ENCODE results near the gene NINJ1. TPM values are rescaled to one million over a fixed set of nuclear protein-coding genes. Genes with fewer than 3 reads are reported as not detected.

The NINJ1 gene
- total RNA-seq, 2 donors from 2014 or later, result 71.2 to 194 TPM

DNA sequence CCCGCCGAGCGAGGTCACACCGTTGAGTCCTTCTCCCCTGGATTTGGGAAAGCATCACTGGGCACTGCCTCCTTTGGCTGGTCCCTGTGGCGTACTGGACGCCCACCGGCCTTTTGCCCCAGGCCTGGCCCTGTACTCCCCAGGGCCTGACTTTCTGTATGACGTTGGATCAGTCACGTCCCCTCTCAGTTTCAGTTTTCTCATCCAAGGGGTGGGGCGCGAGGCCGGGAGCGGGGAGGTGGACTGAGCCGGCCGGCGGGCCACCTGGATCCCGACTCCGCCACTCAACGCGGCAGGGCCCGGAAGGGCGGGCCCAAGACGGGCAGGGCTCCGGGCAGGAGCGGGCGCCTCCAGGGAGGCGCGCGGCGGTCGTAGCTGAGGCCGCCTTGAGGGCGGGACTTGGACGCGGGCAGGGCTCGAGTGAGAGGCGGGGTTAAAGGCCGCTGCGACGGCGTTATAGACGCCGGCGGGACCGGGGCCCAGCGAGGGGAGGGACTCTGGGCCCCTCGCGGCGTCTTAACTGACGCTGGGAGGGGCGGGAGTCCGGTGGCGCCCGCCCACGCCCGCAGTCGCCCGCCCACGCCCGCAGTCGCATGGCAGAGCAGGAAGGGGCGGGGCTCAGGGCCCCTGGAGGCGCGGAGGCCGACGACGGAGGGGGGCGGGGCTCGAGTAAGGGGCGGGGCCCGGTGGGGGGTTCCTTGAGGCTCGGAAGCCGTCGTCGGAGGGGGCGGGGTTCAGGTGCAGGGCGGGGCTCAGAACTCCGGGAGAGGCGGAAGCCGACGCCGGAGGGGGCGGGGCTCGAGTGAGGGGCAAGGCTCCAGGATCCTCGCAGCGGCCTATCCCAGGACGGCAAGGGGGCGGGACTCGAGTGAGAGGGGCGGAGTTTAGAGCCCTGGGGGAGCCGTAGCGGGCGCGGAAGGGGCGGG lies 38.6 kb downstream of the NINJ1 start:
- Histone ChIP-seq H3K27ac (peak overlapping the region; percentile 96 to 98), H3K36me3 (no peaks in the 10 kb centered on the region), H3K4me3 (peak overlapping the region; percentile 96), H3K27me3 (replicated peaks; ENCODE audit: insufficient read depth) (no peaks in the 10 kb centered on the region), H3K9me3 (peaks cover 7% of the 10 kb centered on the region), H3K4me1 (ENCODE audit: control insufficient read depth in 1 of 2, low read depth in 2 of 2) (peaks cover 25 to 43% of the 10 kb centered on the region in 2 donors)
- DNase-seq (ENCODE audit: low spot score) (peak; percentile 99), ATAC-seq (ENCODE audit: insufficient number of reproducible peaks, low FRiP score, low read depth) (peak; percentile 72)
- TF ChIP-seq, protein P1, sequence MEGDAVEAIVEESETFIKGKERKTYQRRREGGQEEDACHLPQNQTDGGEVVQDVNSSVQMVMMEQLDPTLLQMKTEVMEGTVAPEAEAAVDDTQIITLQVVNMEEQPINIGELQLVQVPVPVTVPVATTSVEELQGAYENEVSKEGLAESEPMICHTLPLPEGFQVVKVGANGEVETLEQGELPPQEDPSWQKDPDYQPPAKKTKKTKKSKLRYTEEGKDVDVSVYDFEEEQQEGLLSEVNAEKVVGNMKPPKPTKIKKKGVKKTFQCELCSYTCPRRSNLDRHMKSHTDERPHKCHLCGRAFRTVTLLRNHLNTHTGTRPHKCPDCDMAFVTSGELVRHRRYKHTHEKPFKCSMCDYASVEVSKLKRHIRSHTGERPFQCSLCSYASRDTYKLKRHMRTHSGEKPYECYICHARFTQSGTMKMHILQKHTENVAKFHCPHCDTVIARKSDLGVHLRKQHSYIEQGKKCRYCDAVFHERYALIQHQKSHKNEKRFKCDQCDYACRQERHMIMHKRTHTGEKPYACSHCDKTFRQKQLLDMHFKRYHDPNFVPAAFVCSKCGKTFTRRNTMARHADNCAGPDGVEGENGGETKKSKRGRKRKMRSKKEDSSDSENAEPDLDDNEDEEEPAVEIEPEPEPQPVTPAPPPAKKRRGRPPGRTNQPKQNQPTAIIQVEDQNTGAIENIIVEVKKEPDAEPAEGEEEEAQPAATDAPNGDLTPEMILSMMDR (IDR thresholded peaks at IDR 0.05), result no peak

DNA sequence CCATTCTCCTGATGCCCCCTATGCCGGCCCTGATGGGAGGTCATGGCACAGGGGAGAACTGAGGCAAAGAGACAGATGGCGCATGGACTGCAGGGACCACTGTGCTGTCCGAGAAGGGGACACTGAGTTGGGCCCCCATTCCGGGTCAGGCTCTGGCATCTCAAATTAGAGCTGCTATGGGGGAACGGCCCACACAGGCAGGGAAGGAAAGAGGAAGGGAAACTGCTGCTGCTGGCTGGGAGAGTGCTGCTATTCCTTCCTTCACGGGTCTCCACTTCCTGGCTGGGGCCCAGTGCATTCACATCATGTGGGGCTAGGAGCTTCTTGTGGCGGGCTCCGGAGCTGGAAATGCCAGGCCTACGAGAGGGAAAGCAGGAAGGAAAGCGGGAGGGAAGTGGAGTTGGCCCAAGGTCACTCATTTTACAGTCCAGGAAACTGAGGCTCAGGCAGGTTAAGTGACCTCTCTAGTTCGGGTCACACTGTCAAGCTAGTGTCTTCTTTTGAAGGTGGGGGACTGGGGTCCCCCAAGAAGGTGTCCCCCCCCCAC lies 39.3 kb downstream of the NINJ1 start:
- no peak for ATAC-seq (ENCODE audit: insufficient number of reproducible peaks, low FRiP score, low read depth)
- no peak for DNase-seq (ENCODE audit: low spot score)
- peak overlapping the region; percentile 74 for H3K4me3 ChIP-seq
- TF ChIP-seq, protein P1 (IDR thresholded peaks at IDR 0.05), result no peak
- H3K36me3 ChIP-seq, result no peaks in the 10 kb centered on the region
- peaks cover 21 to 38% of the 10 kb centered on the region in 2 donors for H3K4me1 ChIP-seq (ENCODE audit: control insufficient read depth in 1 of 2, low read depth in 2 of 2)
- no peaks in the 10 kb centered on the region for H3K27me3 ChIP-seq (replicated peaks; ENCODE audit: insufficient read depth)
- peak overlapping the region; percentile 96 to 97 for H3K27ac ChIP-seq
- peaks cover 7% of the 10 kb centered on the region for H3K9me3 ChIP-seq

DNA sequence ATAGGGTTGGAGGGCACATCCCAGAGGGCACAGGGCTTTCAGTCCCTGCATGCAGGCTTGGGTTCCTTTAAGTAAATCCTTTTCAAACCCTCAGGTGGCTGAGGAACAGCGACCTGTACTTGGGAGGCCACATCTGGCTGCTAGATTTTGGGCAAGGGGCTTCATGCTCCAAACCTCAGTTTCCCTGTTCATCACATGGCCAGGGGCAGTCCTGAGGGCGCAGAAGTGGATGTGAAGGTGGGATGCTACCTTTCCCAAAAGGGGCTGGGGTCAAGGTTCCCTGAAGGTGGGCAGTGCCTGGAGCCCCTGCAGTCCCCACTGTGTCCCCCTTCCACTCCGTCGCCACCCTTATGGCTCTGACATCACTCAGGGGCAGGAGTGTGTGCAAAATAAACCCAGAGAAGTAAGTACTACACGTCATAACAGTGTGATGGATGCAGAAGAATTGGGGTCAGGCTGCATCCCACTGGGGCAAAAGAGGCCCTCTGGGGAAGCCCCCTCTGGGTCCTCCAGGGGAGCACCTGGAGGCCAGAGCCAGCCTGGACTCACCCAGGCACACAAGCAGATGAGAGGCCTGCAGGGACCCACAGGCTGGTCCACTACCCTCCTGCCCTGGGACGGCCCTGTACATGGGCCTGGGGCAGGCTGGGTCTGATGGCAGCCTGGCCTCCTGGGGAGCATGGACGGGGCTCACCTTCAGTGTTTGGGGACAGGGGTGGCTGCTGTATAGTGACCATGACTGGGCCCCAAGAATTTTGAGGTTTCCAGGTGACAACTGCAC lies 40.0 kb downstream of the NINJ1 start:
- Histone ChIP-seq H3K4me3 (no peak overlapping the region), H3K27ac (peak overlapping the region; percentile 96 to 97), H3K9me3 (peaks cover 7% of the 10 kb centered on the region), H3K27me3 (replicated peaks; ENCODE audit: insufficient read depth) (no peaks in the 10 kb centered on the region), H3K36me3 (no peaks in the 10 kb centered on the region), H3K4me1 (ENCODE audit: control insufficient read depth in 1 of 2, low read depth in 2 of 2) (peaks cover 15 to 31% of the 10 kb centered on the region in 2 donors)
- no peak for DNase-seq (ENCODE audit: low spot score)
- TF ChIP-seq, protein P1 (IDR thresholded peaks at IDR 0.05), result no peak
- ATAC-seq (ENCODE audit: insufficient number of reproducible peaks, low FRiP score, low read depth), result no peak

DNA sequence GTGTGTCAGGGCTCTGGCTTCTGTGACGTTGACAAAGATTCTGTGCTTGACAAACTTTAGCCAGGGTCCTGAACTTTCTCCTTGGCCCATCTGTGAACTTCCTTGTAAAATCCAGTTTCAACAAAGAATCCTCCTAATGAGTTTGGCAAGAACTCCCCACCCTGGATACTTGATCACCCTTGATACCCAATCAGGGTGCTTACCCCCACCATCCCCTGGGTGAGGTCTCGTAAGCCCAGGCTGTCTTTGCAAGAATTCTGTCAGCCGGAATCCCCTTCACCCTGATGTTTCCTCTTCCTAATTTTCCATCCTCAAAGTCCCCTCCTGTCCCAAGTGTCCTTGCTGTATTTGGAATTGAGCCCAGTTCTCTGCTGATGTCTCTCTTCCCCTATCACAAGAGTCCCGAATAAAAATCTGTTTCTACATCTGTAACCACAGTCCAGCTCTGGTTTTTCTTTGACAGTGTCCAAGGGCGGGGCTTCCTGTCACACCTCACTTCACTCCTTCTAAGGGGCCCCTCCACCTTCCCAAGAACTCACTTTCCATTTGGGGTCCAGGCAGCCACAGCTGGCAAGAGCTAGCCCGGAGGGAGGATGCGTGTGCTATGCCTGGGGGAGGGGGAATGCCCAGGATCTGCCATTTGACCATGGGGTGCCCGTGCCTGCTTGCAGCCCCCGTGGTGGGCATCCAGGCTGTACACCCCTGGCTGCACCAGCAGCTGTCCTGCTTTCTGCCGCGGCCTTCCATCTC lies 40.7 kb downstream of the NINJ1 start:
- no peaks in the 10 kb centered on the region for H3K27me3 ChIP-seq (replicated peaks; ENCODE audit: insufficient read depth)
- H3K4me3 ChIP-seq, result no peak overlapping the region
- peak overlapping the region; percentile 17 to 20 for H3K27ac ChIP-seq
- TF ChIP-seq, protein P1 (IDR thresholded peaks at IDR 0.05), result no peak
- peaks cover 7% of the 10 kb centered on the region for H3K9me3 ChIP-seq
- H3K36me3 ChIP-seq, result no peaks in the 10 kb centered on the region
- DNase-seq (ENCODE audit: low spot score) (no peak), ATAC-seq (ENCODE audit: insufficient number of reproducible peaks, low FRiP score, low read depth) (no peak)
- peaks cover 12 to 24% of the 10 kb centered on the region in 2 donors for H3K4me1 ChIP-seq (ENCODE audit: control insufficient read depth in 1 of 2, low read depth in 2 of 2)
